Activated CD4-positive, alpha-beta memory T cell treated with anti-CD3 and anti-CD28 coated beads, Interleukin-2, amount 10 ng/mL, durations not matched to agents 7 days and 5 days (primary cell): ENCODE results near the gene WEE1. TPM values are rescaled to one million over a fixed set of nuclear protein-coding genes. Genes with fewer than 3 reads are reported as not detected.

Experiments
- CTCF ChIA-PET: fragments of 350-600 bp; sonication (Branson Sonifier 250); formaldehyde crosslinking; loops from one replicate; lab custom pipeline; 2021; ENCODE audit warnings: antibody characterized with exemption, inconsistent platforms; lab: Charles Lee
- POLR2A ChIA-PET: fragments of 350-600 bp; sonication (Branson Sonifier 250); formaldehyde crosslinking; loops from one replicate; lab custom pipeline; 2021; ENCODE audit warnings: antibody characterized with exemption; lab: Charles Lee
- DNase-seq: peaks from one replicate; pipeline ENCODE4 v3.0.0-alpha.2; 2020
- H3K27ac Mint-ChIP-seq: one replicate; pipeline ENCODE4 v1.8.0; 2021; ENCODE audit warnings: mild to moderate bottlenecking, mixed read lengths
- H3K27me3 Mint-ChIP-seq: one replicate; pipeline ENCODE4 v1.8.0; 2021; ENCODE audit warnings: mixed read lengths
- H3K36me3 Mint-ChIP-seq: one replicate; pipeline ENCODE4 v1.8.0; 2021; ENCODE audit warnings: low read depth, mixed read lengths
- H3K4me1 Mint-ChIP-seq: one replicate; pipeline ENCODE4 v1.8.0; 2021; ENCODE audit warnings: mixed read lengths
- H3K4me3 Mint-ChIP-seq: one replicate; pipeline ENCODE4 v1.8.0; 2021; ENCODE audit warnings: mild to moderate bottlenecking, mixed read lengths
- H3K9me3 Mint-ChIP-seq: one replicate; pipeline ENCODE4 v1.8.0; 2021; ENCODE audit warnings: mixed read lengths
- total RNA-seq, 2 experiments: library from RNA; stranded (reverse); gene quantifications; one replicate each; pipeline ENCODE4 v1.2.3, GENCODE V29; 2021

The WEE1 gene
- total RNA-seq, 2 experiments from 2014 or later = 62.8 to 64.1 TPM

GRCh38 chr11:9568854-9569587, 4.4 kb upstream of the WEE1 start:
- H3K27ac Mint-ChIP-seq = no peak overlapping the region
- H3K27me3 Mint-ChIP-seq = peaks cover 2% of the 10 kb centered on the region
- DNase-seq = no peak
- no peaks in the 10 kb centered on the region for H3K9me3 Mint-ChIP-seq
- no peak overlapping the region for H3K4me3 Mint-ChIP-seq
- H3K36me3 Mint-ChIP-seq = peaks cover 3% of the 10 kb centered on the region
- peaks cover 48% of the 10 kb centered on the region for H3K4me1 Mint-ChIP-seq
- POLR2A ChIA-PET = interaction anchor here (0.9 to 1.1 kb wide), 3 partner anchors 44 to 174 kb away, joined by 3 to 4 read pairs (median 3); partner anchors contain the start of gene ZNF143
- CTCF ChIA-PET = interaction anchor here (1.4 to 1.5 kb wide), 2 partner anchors 8 to 34 kb away, joined by 4 read pairs; no protein-coding TSS in a partner anchor

GRCh38 chr11:9569588-9570164, 3.8 kb upstream of the WEE1 start:
- no peak for DNase-seq
- H3K4me1 Mint-ChIP-seq = peaks cover 47% of the 10 kb centered on the region
- H3K27ac Mint-ChIP-seq = no peak overlapping the region
- H3K27me3 Mint-ChIP-seq = peaks cover 2% of the 10 kb centered on the region
- H3K4me3 Mint-ChIP-seq = no peak overlapping the region
- ChIA-PET POLR2A (interaction anchor here (1.1 kb wide), 2 partner anchors 109 to 175 kb away, joined by 3 read pairs; partner anchors contain the start of gene ZNF143), CTCF (no interaction called here)
- H3K36me3 Mint-ChIP-seq = peaks cover 4% of the 10 kb centered on the region
- no peaks in the 10 kb centered on the region for H3K9me3 Mint-ChIP-seq

GRCh38 chr11:9570313-9571025, 3.0 kb upstream of the WEE1 start:
- H3K27me3 Mint-ChIP-seq = peaks cover 2% of the 10 kb centered on the region
- H3K4me1 Mint-ChIP-seq = peaks cover 41% of the 10 kb centered on the region
- H3K36me3 Mint-ChIP-seq = peaks cover 12% of the 10 kb centered on the region
- no peak for DNase-seq
- CTCF ChIA-PET = no interaction called here
- no peak overlapping the region for H3K4me3 Mint-ChIP-seq
- H3K9me3 Mint-ChIP-seq = no peaks in the 10 kb centered on the region
- POLR2A ChIA-PET = no interaction called here
- no peak overlapping the region for H3K27ac Mint-ChIP-seq

- CTCF ChIA-PET = interaction anchor here (0.6 to 1.5 kb wide), 3 partner anchors 36 to 270 kb away, joined by 3 to 7 read pairs (median 3); no protein-coding TSS in a partner anchor
- POLR2A ChIA-PET = interaction anchor here (0.9 to 1.0 kb wide), 2 partner anchors 42 to 111 kb away, joined by 3 to 4 read pairs; partner anchors contain the start of gene ZNF143
- Mint-ChIP-seq H3K27me3 (peaks cover 2% of the 10 kb centered on the region), H3K36me3 (peaks cover 17% of the 10 kb centered on the region), H3K4me1 (peaks cover 38% of the 10 kb centered on the region), H3K27ac (no peak overlapping the region), H3K9me3 (no peaks in the 10 kb centered on the region), H3K4me3 (peak overlapping the region; percentile 80)
- DNase-seq = no peak
Measured at GRCh38 chr11:9571071-9571762, 2.3 kb upstream of the WEE1 start.

- CTCF ChIA-PET = interaction anchor here (0.7 to 1.5 kb wide), 2 partner anchors 37 to 41 kb away, joined by 3 to 7 read pairs; no protein-coding TSS in a partner anchor
- POLR2A ChIA-PET = interaction anchor here (0.9 to 2.6 kb wide), 3 partner anchors 41 to 111 kb away, joined by 3 to 32 read pairs (median 4); partner anchors contain the start of gene ZNF143
- Mint-ChIP-seq H3K27me3 (peaks cover 2% of the 10 kb centered on the region), H3K4me1 (peaks cover 37% of the 10 kb centered on the region), H3K9me3 (no peaks in the 10 kb centered on the region), H3K4me3 (peak overlapping the region; percentile 80), H3K27ac (no peak overlapping the region), H3K36me3 (peaks cover 22% of the 10 kb centered on the region)
- no peak for DNase-seq
Measured at GRCh38 chr11:9571763-9572115, 1.7 kb upstream of the WEE1 start.

- ChIA-PET POLR2A (interaction anchor here (0.7 to 6.0 kb wide), 26 partner anchors 9 to 1234 kb away, joined by 3 to 85 read pairs (median 8); partner anchors contain the start of genes EIF4G2, IPO7, RNF141 and RPL27A), CTCF (interaction anchor here (0.9 to 2.3 kb wide), 8 partner anchors 8 to 185 kb away, joined by 3 to 15 read pairs (median 7); no protein-coding TSS in a partner anchor)
- no peak for DNase-seq
- Mint-ChIP-seq H3K27me3 (peaks cover 2% of the 10 kb centered on the region), H3K27ac (peak overlapping the region; percentile 83), H3K9me3 (no peaks in the 10 kb centered on the region), H3K4me1 (peaks cover 38% of the 10 kb centered on the region), H3K4me3 (peak overlapping the region; percentile 98), H3K36me3 (peaks cover 41% of the 10 kb centered on the region)
Measured at GRCh38 chr11:9573775-9574621, 528 bp downstream of the WEE1 start.

GRCh38 chr11:9574622-9575259, 1.3 kb downstream of the WEE1 start:
- Mint-ChIP-seq H3K4me1 (peaks cover 39% of the 10 kb centered on the region), H3K27me3 (no peaks in the 10 kb centered on the region)

GRCh38 chr11:9575260-9576240, 2.1 kb downstream of the WEE1 start:
- Mint-ChIP-seq H3K27me3 (no peaks in the 10 kb centered on the region), H3K9me3 (no peaks in the 10 kb centered on the region), H3K36me3 (peaks cover 52% of the 10 kb centered on the region), H3K4me3 (peak overlapping the region; percentile 98), H3K27ac (peak overlapping the region; percentile 83), H3K4me1 (peaks cover 37% of the 10 kb centered on the region)
- ChIA-PET POLR2A (interaction anchor here (0.7 to 6.0 kb wide), 14 partner anchors 9 to 893 kb away, joined by 3 to 85 read pairs (median 9); partner anchors contain the start of genes IPO7, RPL27A, TMEM9B and TRIM66), CTCF (interaction anchor here (0.8 to 3.6 kb wide), 11 partner anchors 9 to 417 kb away, joined by 3 to 43 read pairs (median 4); no protein-coding TSS in a partner anchor)
- DNase-seq = peak; percentile 28

More at GRCh38 chr11:9574622-9575259, 1.3 kb downstream of the WEE1 start:
- ChIA-PET POLR2A (interaction anchor here (0.8 to 6.0 kb wide), 21 partner anchors 8 to 966 kb away, joined by 3 to 85 read pairs (median 8); partner anchors contain the start of genes IPO7, RNF141, RPL27A and TMEM9B), CTCF (interaction anchor here (0.9 to 3.6 kb wide), 7 partner anchors 10 to 416 kb away, joined by 3 to 35 read pairs (median 8); no protein-coding TSS in a partner anchor)
- DNase-seq = peak; percentile 42
- peaks cover 48% of the 10 kb centered on the region for H3K36me3 Mint-ChIP-seq
- H3K9me3 Mint-ChIP-seq = no peaks in the 10 kb centered on the region
- peak overlapping the region; percentile 83 for H3K27ac Mint-ChIP-seq
- peak overlapping the region; percentile 98 for H3K4me3 Mint-ChIP-seq

- no peak for DNase-seq
- Mint-ChIP-seq H3K27me3 (no peaks in the 10 kb centered on the region), H3K36me3 (peaks cover 64% of the 10 kb centered on the region), H3K4me1 (peaks cover 47% of the 10 kb centered on the region), H3K4me3 (peak overlapping the region; percentile 98), H3K9me3 (no peaks in the 10 kb centered on the region), H3K27ac (peak overlapping the region; percentile 83)
- ChIA-PET POLR2A (interaction anchor here (1.0 to 6.0 kb wide), 12 partner anchors 8 to 1231 kb away, joined by 3 to 85 read pairs (median 10); partner anchors contain the start of genes IPO7, RPL27A, TRIM66 and ZNF143), CTCF (interaction anchor here (0.8 to 3.6 kb wide), 13 partner anchors 8 to 171 kb away, joined by 3 to 43 read pairs (median 5); no protein-coding TSS in a partner anchor)
Measured at GRCh38 chr11:9576701-9577381, 3.4 kb downstream of the WEE1 start.
